HL-60 (cell line): Measurements from ENCODE around the gene EPHB2.

Experiments used
- POLR2AphosphoS5 ChIP-seq: IDR thresholded peaks from 2 replicates; pipeline ENCODE4 v1.6.1; 2012; ENCODE audit warnings: low read depth
- SPI1 ChIP-seq: IDR thresholded peaks from 2 replicates; pipeline ENCODE4 v1.6.1; 2012; ENCODE audit warnings: low read depth, mild to moderate bottlenecking, borderline replicate concordance
- TF ChIP-seq, protein P1 (sequence below): IDR thresholded peaks from one replicate; pipeline ENCODE4 v1.5.1; 2011; ENCODE audit warnings: low read length, control low read depth, inconsistent platforms; ENCODE audit not compliant: insufficient read depth

DNA sequence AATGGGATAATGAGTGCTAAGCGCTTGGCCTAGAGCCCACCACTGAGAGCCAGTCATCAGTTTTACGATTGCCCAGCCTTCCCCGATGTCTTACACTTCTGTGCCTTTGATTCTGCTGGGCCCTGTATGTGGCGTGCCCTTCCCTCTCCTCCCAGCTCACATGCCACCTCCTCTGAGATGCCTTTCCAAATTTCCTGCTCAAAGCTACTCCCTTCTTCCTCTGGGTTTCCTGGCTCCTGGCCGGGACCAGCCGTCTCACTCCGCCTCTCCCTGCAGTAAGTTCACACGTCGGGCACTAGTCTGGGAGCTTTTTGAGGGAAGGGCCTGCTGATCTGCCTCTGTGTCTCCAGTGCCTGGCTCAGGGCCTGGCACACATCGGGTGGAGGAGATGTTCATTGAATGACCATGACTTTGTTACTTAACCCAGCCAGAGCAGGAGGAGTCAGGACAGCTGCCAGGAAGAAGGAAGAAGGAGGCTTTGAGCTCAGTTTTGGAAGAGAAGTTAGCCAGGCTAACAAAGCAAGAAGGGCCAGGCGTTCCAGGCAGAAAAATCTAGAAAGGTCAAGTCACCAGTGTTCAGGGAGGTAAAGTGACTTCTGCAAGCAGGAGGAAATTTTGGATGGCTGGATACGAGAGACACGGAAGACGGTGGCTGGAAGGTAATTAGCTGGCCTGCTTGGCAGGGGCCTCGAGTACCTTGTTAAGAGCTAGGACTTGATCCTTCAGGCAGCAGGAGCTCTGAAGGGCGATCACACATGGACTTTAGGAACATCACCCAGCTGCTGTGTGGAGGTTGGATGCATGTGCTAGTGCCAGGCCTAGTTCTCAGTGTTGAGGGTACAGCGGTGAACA, 63.6 kb downstream of the EPHB2 start:
- TF ChIP-seq, protein P1, sequence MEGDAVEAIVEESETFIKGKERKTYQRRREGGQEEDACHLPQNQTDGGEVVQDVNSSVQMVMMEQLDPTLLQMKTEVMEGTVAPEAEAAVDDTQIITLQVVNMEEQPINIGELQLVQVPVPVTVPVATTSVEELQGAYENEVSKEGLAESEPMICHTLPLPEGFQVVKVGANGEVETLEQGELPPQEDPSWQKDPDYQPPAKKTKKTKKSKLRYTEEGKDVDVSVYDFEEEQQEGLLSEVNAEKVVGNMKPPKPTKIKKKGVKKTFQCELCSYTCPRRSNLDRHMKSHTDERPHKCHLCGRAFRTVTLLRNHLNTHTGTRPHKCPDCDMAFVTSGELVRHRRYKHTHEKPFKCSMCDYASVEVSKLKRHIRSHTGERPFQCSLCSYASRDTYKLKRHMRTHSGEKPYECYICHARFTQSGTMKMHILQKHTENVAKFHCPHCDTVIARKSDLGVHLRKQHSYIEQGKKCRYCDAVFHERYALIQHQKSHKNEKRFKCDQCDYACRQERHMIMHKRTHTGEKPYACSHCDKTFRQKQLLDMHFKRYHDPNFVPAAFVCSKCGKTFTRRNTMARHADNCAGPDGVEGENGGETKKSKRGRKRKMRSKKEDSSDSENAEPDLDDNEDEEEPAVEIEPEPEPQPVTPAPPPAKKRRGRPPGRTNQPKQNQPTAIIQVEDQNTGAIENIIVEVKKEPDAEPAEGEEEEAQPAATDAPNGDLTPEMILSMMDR, result no peak
- TF ChIP-seq POLR2AphosphoS5 (no peak), SPI1 (no peak)
